Retinal pigment epithelial cell (primary cell): Measurements from ENCODE around the gene SPON2.

Experiments used
- DNase-seq: peaks from one replicate; pipeline ENCODE4 v3.0.0-alpha.2; 2010; ENCODE audit warnings: low read depth
- H3K4me3 ChIP-seq: 2 replicates; pipeline ENCODE4 v1.5.1; 2011; ENCODE audit warnings: mild to moderate bottlenecking, low read length, control low read depth, moderate library complexity
- CTCF ChIP-seq: conservative IDR thresholded peaks from 2 replicates; pipeline ENCODE4 v1.5.1; 2011; ENCODE audit warnings: low read depth, low read length, control low read depth, inconsistent platforms

The SPON2 gene

GRCh38 chr4:1180663-1181062 is 8.3 kb upstream of the SPON2 start:
- H3K4me3 ChIP-seq = no peak overlapping the region
- no peak for TF ChIP-seq CTCF
- no peak for DNase-seq

- TF ChIP-seq CTCF = no peak
- no peak for DNase-seq
- no peak overlapping the region for H3K4me3 ChIP-seq
Observed at GRCh38 chr4:1179976-1180375, 7.6 kb upstream of the SPON2 start.

- TF ChIP-seq CTCF = no peak
- H3K4me3 ChIP-seq = no peak overlapping the region
- no peak for DNase-seq
Observed at GRCh38 chr4:1179089-1179441, 6.7 kb upstream of the SPON2 start.

DNA sequence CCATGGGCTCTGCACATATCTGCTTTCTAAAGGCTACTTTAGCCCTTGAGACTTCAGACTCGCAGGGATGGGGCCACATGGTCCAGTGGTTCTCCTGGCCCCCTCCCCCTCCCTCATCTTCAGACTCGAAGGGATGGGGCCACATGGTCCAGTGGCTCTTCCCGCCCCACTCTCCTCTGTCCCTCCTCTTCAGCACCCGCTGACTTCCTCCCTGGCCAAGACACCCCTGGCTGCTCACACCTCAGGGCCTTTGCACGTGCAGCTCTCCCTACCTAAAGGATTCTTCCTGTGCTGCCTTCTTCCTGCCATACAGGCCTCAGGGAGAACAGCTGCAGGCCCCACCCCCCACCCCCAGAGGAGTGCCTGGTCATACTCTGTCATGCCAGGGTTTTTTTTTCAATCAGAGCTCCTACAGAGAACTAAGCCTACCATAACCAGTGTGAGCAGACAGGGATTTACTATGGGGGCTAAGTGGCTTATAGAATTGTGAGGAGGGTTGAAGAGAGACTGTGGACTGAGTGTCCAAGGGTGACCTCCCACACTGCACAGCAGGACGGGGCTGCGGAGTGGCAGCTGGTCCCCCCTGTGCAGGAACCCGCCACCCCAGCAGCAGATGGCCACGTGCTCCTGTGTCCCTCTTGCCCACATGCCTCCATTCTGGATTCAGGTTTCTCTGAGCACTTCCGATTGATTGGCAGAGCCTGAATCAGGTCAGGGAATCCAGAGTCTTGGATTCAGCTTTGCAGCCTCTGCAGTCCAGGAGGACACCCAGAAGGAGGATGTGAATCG is 6.1 kb upstream of the SPON2 start:
- no peak overlapping the region for H3K4me3 ChIP-seq
- no peak for DNase-seq
- TF ChIP-seq CTCF = no peak

DNA sequence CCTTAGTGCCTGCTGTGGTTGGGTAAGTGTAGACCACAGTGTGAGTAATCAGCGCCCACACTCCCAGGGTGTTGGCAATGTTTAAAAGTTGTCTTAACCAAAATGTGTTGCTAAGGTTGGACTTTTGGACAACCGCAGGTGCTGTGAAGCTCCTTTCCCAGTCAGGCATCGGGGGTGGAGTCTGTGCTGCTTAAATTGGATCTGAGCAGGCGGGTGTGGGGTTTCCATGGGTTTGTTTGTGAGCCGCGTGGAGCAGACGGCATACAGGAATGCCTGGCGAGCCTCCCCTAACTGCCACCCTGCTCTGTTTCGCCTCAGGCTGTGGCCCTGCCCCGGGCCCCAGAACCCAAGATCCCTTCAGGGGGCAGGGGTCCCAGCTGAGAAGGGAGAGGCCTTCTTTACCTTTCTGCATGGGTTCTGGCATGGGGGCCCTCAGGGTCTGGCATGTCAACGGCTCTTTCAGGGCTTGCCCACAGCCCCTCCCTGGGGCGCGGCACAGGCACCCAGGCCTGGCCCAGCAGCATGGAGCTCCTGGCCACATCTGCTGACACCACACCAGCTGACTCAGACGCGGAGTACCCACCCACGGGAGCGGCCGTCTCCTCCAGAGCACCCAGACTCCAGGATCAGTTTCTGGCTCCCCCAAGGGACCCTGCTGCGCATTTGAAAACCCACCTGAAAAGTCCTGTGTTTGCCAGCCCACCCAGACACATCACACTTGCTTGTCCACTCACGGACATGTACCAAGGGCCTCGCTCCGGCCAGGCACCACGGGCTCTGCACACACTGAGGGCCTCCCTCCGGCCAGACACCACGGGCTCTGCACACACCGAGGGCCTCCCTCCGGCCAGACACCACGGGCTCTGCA is 5.1 kb upstream of the SPON2 start:
- no peak for DNase-seq
- no peak overlapping the region for H3K4me3 ChIP-seq
- TF ChIP-seq CTCF = no peak

DNA sequence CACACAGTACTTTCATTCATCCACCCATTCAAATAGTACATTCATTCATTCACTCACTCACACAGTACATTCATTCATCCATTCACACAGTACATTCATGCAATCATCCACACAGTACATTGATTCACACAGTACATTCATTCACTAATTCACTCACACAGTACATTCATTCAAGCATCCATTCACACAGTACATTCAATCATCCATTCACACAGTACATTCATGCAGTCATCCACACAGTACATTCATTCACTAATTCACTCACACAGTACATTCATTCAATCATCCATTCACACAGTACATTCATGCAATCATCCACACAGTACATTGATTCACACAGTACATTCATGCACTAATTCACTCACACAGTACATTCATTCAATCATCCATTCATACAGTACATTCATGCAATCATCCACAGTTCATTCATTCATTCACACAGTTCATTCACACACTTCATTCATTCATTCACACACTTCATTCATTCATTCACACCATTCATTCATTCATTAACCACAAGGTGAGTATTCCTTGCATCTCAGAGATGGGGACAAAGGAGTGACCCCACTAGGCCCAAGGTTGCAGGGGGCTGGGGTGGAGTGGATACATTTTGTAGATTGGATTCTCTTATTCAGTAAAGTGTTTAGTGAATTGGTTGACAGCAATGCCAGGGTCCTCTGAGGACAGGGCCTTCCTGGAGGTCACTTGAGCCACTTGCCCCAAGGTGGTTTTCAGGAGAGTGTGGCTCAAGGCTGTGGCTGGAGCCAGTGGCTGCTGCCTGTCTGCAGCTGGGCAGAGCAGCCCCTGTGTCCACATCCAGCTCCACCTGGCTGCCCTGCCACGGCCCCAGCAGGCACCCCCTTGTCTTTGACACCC is 4.3 kb upstream of the SPON2 start:
- no peak for DNase-seq
- no peak for TF ChIP-seq CTCF
- H3K4me3 ChIP-seq = no peak overlapping the region
